Glutamatergic neuron (in vitro differentiated cells): ENCODE results near the gene PSG1. TPM values are rescaled to one million over a fixed set of nuclear protein-coding genes. Genes with fewer than 3 reads are reported as not detected.
"Not testable (repeated sequence)": the region's sequence is repeated elsewhere in the genome, so short reads cannot be mapped to it uniquely, and the experiment has no call there.

Source experiments
- DNase-seq: peaks from one replicate; pipeline ENCODE4 v3.0.0; 2022
- H3K27ac Mint-ChIP-seq: one replicate; pipeline ENCODE4 v1.8.0; 2020; ENCODE audit warnings: mild to moderate bottlenecking, mixed read lengths, inconsistent platforms; ENCODE audit not compliant: unreplicated experiment
- H3K27me3 Mint-ChIP-seq: one replicate; pipeline ENCODE4 v1.8.0; 2020; ENCODE audit warnings: mild to moderate bottlenecking, moderate library complexity, mixed read lengths, inconsistent platforms; ENCODE audit not compliant: unreplicated experiment
- H3K36me3 Mint-ChIP-seq: one replicate; pipeline ENCODE4 v1.8.0; 2020; ENCODE audit warnings: mild to moderate bottlenecking, mixed read lengths, inconsistent platforms; ENCODE audit not compliant: unreplicated experiment
- H3K4me1 Mint-ChIP-seq: one replicate; pipeline ENCODE4 v1.8.0; 2020; ENCODE audit warnings: mild to moderate bottlenecking, low read depth, mixed read lengths, inconsistent platforms; ENCODE audit not compliant: unreplicated experiment
- H3K4me3 Mint-ChIP-seq: one replicate; pipeline ENCODE4 v1.8.0; 2020; ENCODE audit warnings: mild to moderate bottlenecking, mixed read lengths, inconsistent platforms; ENCODE audit not compliant: unreplicated experiment
- H3K9me3 Mint-ChIP-seq: one replicate; pipeline ENCODE4 v1.8.0; 2020; ENCODE audit warnings: mild to moderate bottlenecking, moderate library complexity, mixed read lengths, inconsistent platforms; ENCODE audit not compliant: unreplicated experiment
- total RNA-seq: library from RNA; stranded (reverse); fragmentation: NEBNext Ultra II Directional; extraction: Animal tissue kit (Norgen Biotek cat#: 25700); gene quantifications from one replicate; pipeline ENCODE4 v1.2.1, GENCODE V29; 2021; ENCODE audit not compliant: unreplicated experiment
- TF ChIP-seq, protein P1 (sequence below): fragments of 200-600 bp; sonication (generic); IDR thresholded peaks from one replicate; pipeline ENCODE4 v1.5.0; 2021; ENCODE audit not compliant: partially characterized antibody, unreplicated experiment

PSG1 gene
- total RNA-seq, 1 donor from 2014 or later = not detected

DNA sequence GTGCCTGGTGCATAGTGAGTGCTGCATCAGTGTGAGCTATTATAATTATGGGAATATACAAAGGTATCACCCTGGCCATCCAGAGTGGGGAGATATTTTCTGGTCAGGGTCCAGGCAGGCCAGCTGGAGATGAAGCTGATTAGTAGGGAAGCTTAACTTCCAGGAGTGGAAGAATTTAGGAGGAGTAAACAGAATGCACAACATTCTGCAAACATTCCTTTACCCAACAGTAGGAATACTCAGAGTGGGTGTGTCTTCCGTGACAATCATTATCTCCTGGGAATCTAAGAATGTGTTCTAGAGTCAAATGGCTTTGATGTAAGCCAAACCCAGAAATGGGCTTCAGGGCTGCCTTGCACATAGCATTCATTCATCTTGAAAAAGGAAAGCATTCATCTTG, 19.1 kb upstream of the PSG1 start:
- H3K9me3 Mint-ChIP-seq, H3K27me3 Mint-ChIP-seq, H3K4me1 Mint-ChIP-seq, DNase-seq, H3K36me3 Mint-ChIP-seq, H3K27ac Mint-ChIP-seq, H3K4me3 Mint-ChIP-seq: not testable (repeated sequence)

DNA sequence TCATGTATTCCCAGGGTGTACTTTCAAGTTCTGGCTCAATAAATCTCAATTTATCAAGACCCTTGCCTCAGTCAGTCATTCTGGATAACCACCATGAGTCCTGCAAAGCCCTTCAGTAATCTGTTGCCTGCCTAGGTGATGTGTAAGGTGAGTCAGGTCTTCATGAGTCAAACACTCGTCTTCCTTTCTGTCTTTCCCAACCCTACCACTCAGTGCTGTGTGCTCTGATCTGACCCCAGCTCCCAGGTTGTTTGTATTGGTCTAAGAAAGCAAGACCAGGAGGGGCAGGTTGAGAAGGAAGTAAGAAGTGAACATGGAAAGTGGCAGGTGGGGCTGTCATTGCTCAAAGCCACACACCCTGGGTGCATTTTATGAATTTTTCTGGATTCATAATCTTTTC, 18.2 kb upstream of the PSG1 start:
- H3K4me1 Mint-ChIP-seq, H3K27ac Mint-ChIP-seq, H3K9me3 Mint-ChIP-seq, H3K4me3 Mint-ChIP-seq, H3K27me3 Mint-ChIP-seq, H3K36me3 Mint-ChIP-seq, DNase-seq: not testable (repeated sequence)

DNA sequence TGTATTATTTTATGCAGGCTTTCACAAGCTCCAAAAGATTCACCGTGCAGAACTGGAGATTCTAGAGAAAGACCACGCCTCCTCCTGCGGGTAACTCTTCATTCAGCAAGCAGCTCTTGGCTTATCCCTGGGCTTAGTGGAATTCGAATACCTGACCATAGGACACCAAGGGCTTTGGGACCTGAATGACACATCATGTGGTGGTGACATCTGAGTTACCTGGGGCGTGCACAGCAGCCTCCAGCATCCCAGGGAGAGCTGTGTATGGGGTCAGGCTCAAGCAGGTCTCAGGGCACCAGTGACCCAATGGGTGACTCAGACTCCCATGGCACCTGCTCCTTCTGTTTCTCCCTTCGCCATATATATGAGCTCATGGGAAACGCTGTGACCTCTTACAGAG, 10.9 kb upstream of the PSG1 start:
- not testable (repeated sequence) for DNase-seq, H3K27ac Mint-ChIP-seq, H3K36me3 Mint-ChIP-seq, H3K9me3 Mint-ChIP-seq, H3K27me3 Mint-ChIP-seq, H3K4me1 Mint-ChIP-seq, H3K4me3 Mint-ChIP-seq

DNA sequence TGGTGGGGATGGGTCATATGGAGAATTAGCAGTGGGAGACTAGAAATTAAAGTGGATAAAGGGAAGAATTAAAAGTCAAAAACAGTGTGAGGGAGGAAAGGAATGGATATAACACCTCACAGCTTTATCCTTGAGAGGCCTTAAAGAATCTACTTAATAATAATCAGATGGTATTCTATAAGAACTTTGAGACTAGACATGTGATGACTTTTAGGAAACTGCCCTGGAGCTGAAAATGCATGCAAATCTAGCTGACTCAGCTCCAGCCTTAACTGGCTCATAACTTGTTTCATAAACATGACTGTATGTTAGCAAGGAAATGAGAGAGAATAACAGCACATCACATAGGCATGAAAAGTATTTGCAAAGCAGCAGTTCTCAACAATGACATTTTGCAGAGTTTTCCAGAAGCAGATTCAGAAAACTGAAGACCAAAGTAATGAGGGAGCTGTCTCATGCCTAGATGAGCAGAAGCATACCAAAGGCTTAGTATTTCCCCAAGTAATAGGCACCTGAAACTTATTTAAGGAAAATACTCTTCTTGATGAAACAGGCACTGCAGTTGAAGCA, 8.4 kb upstream of the PSG1 start:
- H3K4me1 Mint-ChIP-seq, H3K9me3 Mint-ChIP-seq, H3K36me3 Mint-ChIP-seq, H3K27me3 Mint-ChIP-seq, H3K27ac Mint-ChIP-seq, H3K4me3 Mint-ChIP-seq, DNase-seq: not testable (repeated sequence)

DNA sequence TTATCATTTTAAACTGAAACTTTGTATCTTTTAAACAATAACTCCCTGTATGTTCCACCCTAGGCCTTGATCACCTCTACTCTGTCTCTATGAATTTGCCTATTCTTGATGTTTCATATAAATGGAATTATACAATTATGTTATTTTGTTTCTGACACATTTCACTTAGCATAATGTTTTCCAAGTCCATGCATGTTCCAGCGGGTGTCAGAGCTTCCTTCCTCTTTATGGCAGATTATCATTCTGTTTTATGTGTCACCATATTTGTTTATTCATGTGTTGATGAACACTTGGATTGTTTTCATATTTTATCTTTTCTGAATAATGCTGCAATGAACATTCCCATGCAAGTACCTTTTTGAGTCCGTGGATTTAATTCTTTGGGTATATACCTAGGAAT, 3.2 kb upstream of the PSG1 start:
- peaks cover 11% of the 10 kb centered on the region for H3K27me3 Mint-ChIP-seq
- not testable (repeated sequence) for H3K36me3 Mint-ChIP-seq, H3K4me3 Mint-ChIP-seq, H3K27ac Mint-ChIP-seq, H3K9me3 Mint-ChIP-seq, DNase-seq, H3K4me1 Mint-ChIP-seq

DNA sequence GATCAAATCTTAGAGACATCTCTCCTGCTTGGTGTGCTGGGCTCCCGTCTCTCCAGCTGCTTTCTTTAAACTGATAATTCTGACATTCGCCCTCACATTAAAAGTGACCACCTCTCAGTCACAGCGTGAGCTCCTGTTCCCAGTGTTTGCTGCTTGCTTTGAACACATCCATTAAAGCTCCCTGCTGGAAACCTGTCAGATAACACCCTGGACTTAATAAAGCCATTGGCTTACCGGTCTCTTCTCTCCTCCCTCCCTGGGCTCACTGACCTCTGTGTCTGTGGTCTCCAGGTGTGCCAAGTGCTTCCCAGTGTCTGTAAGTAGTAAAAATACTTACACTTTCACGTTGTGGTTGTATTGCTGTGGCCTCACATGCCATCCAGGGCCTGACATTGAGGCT, 2.5 kb upstream of the PSG1 start:
- not testable (repeated sequence) for H3K4me1 Mint-ChIP-seq, H3K4me3 Mint-ChIP-seq, H3K27ac Mint-ChIP-seq, DNase-seq, H3K36me3 Mint-ChIP-seq, H3K9me3 Mint-ChIP-seq
- peaks cover 11% of the 10 kb centered on the region for H3K27me3 Mint-ChIP-seq

DNA sequence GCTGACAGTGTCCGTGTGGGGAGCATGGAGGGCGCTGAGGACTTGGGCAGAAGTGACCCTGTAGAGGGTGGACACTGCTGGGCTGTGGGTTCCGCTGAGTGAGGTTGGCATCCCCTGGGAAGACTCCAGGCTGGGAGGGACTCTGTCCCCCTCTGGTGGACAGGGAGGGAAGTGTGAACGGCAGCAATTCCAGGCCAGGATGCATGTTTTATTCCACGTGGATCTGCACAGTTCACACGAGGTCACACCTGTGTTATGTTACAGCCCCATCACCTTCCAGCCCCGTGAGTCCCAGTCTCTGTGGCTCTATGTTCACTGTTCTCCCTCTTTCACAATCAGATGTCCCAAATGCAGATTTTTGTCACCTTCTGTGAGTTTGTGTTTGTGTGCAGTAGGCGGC, 1.8 kb upstream of the PSG1 start:
- TF ChIP-seq, protein P1, sequence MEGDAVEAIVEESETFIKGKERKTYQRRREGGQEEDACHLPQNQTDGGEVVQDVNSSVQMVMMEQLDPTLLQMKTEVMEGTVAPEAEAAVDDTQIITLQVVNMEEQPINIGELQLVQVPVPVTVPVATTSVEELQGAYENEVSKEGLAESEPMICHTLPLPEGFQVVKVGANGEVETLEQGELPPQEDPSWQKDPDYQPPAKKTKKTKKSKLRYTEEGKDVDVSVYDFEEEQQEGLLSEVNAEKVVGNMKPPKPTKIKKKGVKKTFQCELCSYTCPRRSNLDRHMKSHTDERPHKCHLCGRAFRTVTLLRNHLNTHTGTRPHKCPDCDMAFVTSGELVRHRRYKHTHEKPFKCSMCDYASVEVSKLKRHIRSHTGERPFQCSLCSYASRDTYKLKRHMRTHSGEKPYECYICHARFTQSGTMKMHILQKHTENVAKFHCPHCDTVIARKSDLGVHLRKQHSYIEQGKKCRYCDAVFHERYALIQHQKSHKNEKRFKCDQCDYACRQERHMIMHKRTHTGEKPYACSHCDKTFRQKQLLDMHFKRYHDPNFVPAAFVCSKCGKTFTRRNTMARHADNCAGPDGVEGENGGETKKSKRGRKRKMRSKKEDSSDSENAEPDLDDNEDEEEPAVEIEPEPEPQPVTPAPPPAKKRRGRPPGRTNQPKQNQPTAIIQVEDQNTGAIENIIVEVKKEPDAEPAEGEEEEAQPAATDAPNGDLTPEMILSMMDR = peak; percentile 61
- not testable (repeated sequence) for H3K4me1 Mint-ChIP-seq

DNA sequence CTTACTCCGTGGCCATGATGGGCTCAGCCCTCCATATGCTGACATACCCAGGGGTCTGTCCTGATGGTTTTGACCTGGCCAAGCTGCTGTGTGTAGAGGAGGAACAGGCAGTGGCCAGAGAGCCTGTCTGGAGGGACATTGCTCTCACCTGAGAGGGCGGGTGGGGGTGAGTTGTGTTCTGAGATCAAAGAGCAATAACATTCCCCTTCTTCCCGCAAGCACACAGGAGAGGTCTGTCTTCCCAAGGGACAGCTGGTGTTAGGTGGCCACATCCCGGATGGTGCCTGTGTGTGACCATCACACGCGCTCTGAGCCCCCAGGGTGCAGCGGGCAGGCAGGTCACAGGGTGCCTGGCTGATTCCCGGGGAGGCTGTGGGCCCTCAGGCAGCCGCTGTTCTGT, 1.1 kb upstream of the PSG1 start:
- not testable (repeated sequence) for H3K4me1 Mint-ChIP-seq, H3K27me3 Mint-ChIP-seq, DNase-seq, H3K4me3 Mint-ChIP-seq, H3K36me3 Mint-ChIP-seq, H3K9me3 Mint-ChIP-seq, H3K27ac Mint-ChIP-seq

More for the DNA sequence above, 1.8 kb upstream of the PSG1 start:
- not testable (repeated sequence) for H3K9me3 Mint-ChIP-seq, H3K4me3 Mint-ChIP-seq, H3K27ac Mint-ChIP-seq, H3K36me3 Mint-ChIP-seq
- peak; percentile 24 for DNase-seq
- H3K27me3 Mint-ChIP-seq = peaks cover 11% of the 10 kb centered on the region

DNA sequence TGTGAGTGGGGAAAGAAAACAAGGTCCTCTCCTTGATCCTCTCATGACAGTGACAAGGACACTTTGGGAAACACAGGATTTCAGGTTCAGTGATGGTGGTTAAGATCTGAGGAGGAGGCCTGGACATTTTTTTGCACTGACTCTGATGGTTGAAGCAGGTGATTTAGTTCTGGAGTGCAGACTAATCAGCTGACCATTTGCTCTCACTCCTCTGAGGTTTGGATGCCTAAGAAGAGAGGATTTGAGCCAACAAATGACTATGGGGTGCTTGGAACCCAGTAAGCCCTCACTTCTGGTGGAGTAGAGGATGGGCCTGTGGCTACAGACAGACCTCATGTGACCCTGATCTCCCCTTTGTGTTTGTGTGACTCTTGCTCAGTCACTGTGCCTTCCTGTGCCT, 2.9 kb downstream of the PSG1 start:
- not testable (repeated sequence) for H3K9me3 Mint-ChIP-seq, H3K4me1 Mint-ChIP-seq, H3K4me3 Mint-ChIP-seq

DNA sequence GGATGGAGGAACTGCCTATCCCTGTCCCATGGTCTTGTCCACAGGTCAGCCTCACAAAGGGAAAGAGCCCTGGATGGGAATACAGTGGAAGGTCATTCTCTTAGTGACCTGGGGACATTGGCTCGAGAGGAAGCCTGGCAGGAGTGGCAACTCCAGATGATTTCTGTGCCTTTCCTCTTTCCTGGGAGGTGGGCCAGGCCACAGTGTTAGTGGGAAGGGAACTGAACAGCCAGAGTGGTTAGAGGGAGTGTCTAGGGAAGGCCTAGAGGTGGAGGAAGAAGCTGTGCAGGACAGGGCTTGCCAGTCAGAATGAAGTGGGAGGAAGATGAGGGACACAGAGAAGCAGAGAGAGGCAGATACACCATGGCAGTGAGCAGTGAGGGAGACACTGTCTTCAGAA, 3.6 kb downstream of the PSG1 start:
- not testable (repeated sequence) for H3K36me3 Mint-ChIP-seq, H3K4me3 Mint-ChIP-seq, H3K27ac Mint-ChIP-seq, H3K27me3 Mint-ChIP-seq, DNase-seq, H3K9me3 Mint-ChIP-seq, H3K4me1 Mint-ChIP-seq

More for the DNA sequence above, 2.9 kb downstream of the PSG1 start:
- not testable (repeated sequence) for H3K27ac Mint-ChIP-seq, H3K27me3 Mint-ChIP-seq, H3K36me3 Mint-ChIP-seq, DNase-seq

DNA sequence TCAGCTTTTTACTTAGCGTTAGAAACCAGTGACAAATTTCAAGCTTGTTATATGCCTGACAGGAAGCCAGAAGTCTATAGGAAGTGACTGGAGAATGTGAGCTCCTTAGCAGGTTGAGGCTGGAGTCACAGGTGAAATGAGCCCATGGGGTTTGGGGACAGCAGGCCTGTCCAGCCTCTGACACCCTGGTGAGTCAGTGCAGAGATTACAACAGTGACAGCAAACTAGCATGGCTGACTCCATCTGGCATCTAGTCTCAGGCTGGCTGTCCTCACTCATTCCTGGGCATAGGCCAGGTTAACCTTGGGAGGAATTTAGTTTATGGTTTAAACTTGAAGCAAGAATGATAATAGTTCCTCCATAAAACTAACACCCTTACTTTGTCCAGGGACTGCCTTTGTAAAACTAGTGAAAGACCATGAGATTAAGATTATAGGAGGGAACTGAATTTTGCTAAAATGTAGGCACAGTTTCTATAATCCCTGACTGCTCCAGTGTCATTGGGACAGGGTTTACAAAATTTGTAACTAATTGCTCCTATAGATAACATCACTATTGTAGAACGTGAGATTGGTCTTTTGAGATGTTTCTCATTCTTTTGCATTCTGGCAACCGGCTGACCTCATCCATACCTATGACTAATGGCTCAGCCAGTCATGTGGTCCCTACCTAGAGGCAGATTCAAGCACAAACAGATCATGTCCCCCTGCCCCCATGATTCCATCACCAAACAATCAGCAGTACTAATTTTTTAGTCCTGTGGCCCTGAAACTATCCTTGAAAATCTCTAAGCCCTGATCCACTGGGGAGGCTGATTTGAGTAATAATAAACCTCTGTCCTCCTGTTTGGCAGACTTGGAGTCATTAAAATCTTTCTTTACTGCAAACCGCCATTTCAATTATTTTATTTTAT, 4.4 kb downstream of the PSG1 start:
- not testable (repeated sequence) for H3K4me1 Mint-ChIP-seq, H3K4me3 Mint-ChIP-seq, DNase-seq, H3K9me3 Mint-ChIP-seq, H3K27me3 Mint-ChIP-seq, H3K27ac Mint-ChIP-seq, H3K36me3 Mint-ChIP-seq
